GM04503 (cell line): Measurements from ENCODE around the gene CDH23.

ENCODE experiments used
- DNase-seq: peaks from one replicate; pipeline ENCODE4 v3.0.0-alpha.2; 2012; ENCODE audit warnings: low read depth

Gene CDH23

DNA sequence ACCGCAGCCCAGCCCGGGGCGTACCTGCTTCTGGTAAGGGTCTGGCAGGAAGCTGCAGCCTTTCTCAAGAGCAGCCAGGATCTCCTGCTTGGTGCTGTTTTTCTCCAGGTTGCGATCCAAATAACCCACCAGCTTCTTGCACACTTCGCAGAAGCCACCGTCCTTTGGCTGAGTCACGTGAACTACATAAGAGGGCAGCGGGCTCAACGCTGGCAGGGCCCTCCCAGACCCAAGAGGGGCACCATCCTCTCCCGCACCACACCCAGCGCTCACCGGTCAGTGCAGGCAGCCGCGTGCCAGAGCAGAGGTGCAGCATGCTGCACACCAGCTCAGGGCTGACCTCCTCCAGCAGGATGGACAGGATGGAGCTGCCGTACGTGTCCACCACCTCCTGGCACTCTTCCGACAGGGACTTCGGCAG is 422.7 kb downstream of the CDH23 start:
- DNase-seq: no peak

- DNase-seq: no peak
Observed at GRCh38 chr10:71819985-71820384, 423.3 kb downstream of the CDH23 start.

DNA sequence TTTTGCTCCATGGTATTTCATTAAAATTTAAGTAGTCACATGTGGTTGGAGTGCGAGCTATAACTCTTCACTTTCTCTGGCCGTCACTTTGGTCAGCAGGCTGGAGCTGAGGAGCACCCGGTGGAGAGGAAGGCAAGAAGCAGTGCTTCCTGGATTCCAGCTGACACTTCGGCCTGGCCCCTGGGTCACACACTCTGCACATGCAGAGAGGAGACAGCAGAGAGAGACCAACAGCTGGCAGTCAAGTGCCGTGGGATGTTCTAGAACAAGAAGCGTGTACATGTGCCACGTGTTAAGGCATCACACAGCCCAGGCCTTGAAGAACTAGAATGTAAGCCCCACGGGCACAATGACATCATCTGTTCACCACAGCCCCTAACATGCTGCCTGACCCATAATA is 424.2 kb downstream of the CDH23 start:
- DNase-seq: no peak

GRCh38 chr10:71821909-71822763 is 425.4 kb downstream of the CDH23 start:
- DNase-seq: no peak

DNA sequence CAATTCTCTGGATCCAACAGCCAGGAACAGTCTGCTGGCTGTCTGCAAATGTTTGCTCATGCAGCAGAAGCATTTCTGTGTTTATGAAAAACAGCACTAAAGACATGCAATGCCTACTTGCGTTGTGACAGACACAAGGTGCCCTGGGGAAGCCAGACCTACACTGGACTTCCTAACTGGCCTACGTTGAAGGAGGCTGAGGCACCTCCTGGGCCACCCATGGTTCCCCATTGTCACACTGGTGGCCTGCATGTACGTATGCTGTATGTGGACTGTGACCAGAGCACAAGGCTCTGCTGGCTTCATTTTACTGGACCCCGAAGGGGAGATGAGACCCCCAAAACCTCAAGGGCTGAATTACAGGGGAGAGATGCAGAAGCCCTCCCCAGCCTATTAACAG is 426.6 kb downstream of the CDH23 start:
- no peak for DNase-seq

GRCh38 chr10:71824333-71824732 is 427.6 kb downstream of the CDH23 start:
- no peak for DNase-seq

DNA sequence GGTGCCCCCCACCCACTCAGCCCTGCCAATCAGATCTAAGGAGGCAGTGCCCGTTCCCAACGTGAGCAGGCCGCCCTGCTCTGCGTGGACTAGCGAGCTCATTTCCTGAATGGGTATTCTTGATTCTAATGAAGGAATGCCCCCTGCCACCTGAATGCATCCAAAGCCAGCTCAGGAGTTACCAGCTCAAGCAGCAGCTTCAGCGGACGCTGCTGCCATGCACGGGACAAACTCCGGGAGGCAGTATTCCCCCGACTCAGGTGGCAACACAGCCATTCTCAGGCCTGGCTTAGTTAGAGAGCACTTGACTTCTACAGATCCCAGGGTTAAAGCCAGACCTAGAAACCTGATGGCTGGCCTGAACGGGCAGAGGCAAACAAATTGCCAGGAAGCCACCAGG is 428.5 kb downstream of the CDH23 start:
- DNase-seq: no peak

- DNase-seq: no peak
Observed at GRCh38 chr10:71827852-71828251, 431.1 kb downstream of the CDH23 start.

- DNase-seq: no peak
Observed at GRCh38 chr10:71828702-71829101, 432.0 kb downstream of the CDH23 start.

GRCh38 chr10:71829171-71829570 is 432.5 kb downstream of the CDH23 start:
- no peak for DNase-seq

DNA sequence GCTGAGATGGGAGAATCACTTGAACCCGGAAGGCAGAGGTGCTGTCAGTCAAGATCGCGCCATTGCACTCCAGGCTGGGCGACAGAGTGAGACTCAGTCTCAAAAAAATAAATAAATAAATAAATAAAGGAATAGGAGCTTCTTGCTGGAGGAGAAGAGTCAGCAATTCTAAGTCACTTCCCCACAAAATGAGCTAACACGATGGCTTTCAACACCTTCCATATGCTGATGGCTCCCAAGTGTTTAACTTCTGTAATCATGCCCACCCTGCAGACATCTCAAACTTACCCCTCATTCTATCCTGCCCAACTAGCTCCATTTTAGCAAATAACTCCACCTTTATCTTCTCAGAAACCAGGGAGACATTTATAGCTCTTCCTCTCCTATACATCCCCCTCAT is 433.2 kb downstream of the CDH23 start:
- no peak for DNase-seq

DNA sequence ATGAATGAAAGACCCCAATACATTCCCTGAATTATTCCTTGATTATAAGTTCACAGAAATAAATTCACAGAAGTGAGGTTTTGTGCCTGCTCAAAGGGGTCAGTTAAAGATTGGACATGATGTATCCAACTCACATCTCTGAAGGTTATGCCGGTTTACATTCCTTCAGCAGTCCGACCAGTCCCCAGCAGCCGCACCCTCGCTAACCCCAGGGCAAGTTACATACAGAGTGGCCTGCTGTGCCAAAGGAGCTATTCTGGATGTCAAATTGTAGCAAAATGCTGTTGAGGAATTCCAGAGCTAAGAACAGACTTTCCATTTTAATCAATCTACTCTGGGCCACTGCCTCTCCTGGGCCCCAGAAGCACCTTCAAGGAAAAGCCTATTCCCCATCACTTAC is 434.0 kb downstream of the CDH23 start:
- DNase-seq: no peak

DNA sequence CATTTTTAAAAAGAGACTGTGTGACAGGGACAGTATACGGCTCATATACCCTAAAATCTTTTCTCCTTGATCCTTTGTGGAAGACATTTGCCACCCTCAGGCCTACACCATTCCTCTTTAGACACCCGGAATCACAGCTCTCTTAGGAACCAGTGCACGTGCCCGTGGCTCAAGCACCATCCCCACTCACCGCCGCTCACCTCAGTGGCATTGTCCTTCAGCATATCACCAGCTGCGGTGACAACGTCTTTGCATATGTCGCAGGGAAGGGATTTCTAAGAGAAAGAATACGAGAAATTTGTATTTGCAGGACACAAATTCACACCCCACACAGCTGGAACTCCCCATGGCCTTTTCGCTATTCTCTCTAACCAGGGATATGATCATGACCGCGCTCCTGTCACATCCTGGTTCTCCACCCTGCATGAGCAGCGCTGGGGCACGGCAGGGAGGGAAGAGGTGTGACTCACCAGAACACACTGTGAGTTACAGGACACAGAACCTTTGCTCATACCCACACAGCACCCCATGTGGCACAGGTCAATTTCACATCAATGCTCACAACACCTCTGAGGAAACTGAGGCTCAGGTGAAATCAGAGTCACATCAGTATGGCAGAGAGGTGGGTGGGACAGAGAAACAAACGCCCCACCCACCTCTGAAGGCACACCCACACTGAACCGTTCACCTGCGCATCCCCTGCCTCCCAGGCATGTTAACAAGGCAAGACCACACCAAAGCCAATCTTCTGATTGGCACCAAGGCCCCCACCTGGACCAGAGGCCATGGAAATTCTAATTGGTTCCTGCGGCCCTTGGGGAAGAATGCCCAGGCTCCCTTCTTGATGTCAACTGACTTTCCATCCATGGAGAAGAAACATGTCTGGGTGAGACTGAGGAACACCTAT is 435.2 kb downstream of the CDH23 start:
- no peak for DNase-seq

DNA sequence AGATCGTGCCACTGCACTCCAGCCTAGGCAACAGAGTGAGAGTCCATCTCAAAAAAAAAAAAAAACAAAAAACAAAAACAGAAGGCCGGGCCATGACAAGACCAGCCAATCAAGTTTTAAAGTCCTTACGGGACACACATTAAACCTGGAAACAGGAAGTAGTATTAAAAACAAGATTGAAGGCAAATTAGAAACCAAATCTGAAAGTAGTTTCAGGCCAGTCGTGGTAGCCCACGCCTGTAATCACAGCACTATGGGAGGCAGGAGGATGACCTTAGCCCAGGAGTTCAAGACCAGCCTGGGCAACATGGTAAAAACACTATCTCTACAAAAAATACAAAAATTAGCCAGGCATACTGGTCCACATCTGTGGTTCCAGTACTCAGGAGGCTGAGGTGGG is 436.2 kb downstream of the CDH23 start:
- DNase-seq: no peak

DNA sequence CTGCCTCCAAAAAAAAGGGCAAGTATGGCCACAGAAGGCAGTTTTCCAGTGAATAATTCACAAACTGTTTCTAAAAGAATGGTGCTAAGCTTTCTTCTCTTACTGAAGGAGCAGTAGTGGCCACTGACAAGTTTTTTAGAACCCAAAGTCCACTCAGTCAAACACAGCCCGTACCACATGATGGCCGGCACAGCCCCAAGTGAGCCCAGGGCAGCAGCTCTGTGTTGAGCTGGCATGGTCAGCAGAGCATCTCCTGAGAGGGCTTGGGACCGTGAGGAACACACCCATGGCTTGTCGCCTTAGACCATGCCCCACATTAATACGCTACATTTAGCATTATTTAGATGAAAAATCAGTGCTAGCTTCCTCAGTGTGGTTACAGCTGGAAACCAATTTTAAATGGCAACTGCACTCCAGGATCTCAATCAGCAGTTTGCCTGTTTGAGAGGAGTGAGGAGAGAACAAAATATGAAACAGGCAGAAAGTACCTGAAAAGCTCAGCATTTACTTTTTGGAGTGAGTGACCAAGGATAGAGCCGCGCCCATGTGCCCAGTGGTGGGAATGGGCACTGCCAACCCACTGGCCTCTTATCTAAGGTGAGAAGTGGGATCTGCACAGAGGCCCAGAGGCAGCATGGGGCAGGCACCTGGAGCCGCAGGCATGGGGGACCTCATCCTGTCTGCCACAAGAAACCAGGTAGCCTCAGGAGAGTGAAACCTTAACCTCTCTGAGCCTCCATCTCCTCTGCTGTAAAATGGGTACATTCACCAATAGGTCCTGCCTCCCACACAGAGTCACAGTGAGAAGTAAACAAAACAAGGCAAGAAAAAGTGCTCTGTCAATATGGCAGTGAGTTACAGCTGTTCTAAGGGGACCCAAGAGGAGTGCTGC is 437.0 kb downstream of the CDH23 start:
- no peak for DNase-seq

DNA sequence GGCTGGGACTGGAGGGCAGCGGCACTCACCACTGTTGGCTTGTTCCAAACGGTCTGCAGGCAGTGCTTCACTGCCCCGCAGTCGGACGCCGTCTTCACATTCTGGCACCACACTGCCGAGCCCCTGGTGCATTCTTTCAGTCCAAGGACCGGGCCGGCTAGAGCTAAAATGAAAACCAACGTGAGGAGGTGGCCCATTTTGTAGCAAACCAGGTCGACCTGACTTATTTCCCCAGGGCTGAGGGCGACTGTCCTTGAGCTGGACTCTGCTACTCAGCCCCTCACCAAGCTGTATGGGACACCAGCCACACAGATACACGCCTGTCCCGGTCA is 437.6 kb downstream of the CDH23 start:
- DNase-seq: no peak

DNA sequence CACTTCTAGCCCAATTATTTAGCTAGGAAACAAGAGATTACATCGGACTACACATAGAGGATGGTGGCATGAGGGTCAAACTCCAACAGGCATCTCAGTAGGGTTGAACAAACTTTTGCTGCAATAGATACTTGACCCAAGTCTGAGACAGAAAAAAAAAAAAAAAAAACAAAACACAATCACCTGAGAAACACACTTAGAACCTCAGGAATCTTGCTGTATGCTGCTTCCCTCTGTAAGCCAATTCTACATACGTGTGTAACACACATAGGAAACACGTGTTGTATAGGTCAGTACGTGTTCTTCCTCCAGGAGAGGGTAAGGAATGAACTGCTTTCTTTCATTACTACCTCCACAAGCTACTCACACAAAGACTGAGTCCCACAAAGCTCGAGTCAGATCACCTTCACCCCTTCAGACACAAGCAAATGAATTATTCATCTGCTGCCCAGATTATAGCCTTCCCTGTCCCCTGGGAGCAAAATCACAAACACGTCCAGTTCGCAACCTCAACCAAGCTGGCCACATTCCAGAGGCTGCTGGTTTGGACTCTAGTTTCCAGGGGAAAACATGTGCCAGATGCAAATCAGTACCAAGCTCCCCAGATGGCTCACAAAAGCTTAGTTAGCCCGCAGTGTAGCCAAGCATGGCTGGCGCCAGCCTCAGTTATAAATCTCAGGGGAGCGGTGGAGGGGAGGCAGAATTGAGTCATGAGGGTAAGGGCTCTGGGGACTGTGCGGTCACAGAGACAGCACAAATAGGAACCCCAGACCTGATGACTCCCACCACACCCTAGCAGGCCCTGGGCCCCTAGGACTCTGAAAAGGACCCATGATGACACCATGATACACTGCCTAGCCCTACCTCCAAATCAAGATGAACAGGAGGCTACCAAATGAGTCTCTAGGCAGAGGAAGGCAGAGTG is 439.2 kb downstream of the CDH23 start:
- peak; percentile 98 for DNase-seq

DNA sequence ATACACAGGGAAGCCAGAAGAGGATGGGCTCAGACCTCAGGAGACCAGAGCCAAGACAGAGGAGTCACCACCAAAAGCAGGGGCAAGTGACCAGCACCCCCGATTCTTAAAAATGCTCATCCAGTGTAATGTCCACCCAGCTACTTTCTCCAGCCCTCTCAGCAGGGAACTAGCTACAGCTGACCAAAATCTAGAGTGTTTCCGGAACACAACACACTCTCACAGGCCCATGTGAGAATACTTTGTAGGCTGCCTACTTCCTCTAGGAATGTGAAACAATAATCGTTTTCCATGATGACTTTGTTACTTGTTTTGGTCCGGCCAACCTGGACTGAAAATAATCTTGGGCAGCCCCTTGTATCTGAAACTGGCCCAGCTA is 439.9 kb downstream of the CDH23 start:
- no peak for DNase-seq

- DNase-seq: no peak
Observed at GRCh38 chr10:71837098-71837827, 440.5 kb downstream of the CDH23 start.
